PC-3 (cell line): ENCODE measurements around the gene DIS3L2. TPM values are rescaled to one million over a fixed set of nuclear protein-coding genes. Genes with fewer than 3 reads are reported as not detected.

Source experiments
- ATAC-seq: fragments of 200-7000 bp; cut with Tn5 transposase; 2 replicates; pipeline ENCODE4 v1.9.1; 2020; ENCODE audit warnings: mild to moderate bottlenecking, moderate library complexity
- BruUV-seq: library from RNA; stranded (reverse); fragments of 400-500 nt; replicated peaks from 2 replicates; lab custom pipeline; 2021; lab: Mats Ljungman, UMichigan
- CTCF ChIA-PET: fragments of 300-600 bp; sonication (Branson Sonifier 250); formaldehyde crosslinking; loops from one replicate; lab custom pipeline; 2022; ENCODE audit warnings: antibody characterized with exemption; lab: Charles Lee
- POLR2A ChIA-PET: fragments of 300-600 bp; sonication (Branson Sonifier 250); formaldehyde crosslinking; loops from one replicate; lab custom pipeline; 2022; ENCODE audit warnings: antibody characterized with exemption; ENCODE audit not compliant: unreplicated experiment; lab: Charles Lee
- DNase-seq: peaks from one replicate; pipeline ENCODE4 v3.0.0-alpha.2; 2015
- H2AFZ ChIP-seq: fragments of 300-600 bp; sonication (generic); 2 replicates; pipeline ENCODE4 v1.6.0; 2016; ENCODE audit warnings: antibody characterized with exemption, low read length
- H3F3A ChIP-seq: fragments of 300-600 bp; sonication (generic); one replicate; pipeline ENCODE4 v1.6.0; 2017; ENCODE audit warnings: antibody characterized with exemption, low read length, control low read depth, mild to moderate bottlenecking; ENCODE audit not compliant: unreplicated experiment
- H3K27ac ChIP-seq: fragments of 300-600 bp; sonication (generic); 2 replicates; pipeline ENCODE4 v1.5.1; 2016; ENCODE audit warnings: mild to moderate bottlenecking, low read length
- H3K27me3 ChIP-seq: fragments of 300-600 bp; sonication (generic); 2 replicates; pipeline ENCODE4 v1.6.1; 2016; ENCODE audit warnings: low read length, mixed read lengths
- H3K36me3 ChIP-seq: fragments of 300-600 bp; sonication (generic); 2 replicates; pipeline ENCODE4 v1.6.1; 2016; ENCODE audit warnings: low read depth, mixed run types, low read length, mixed read lengths
- H3K4me1 ChIP-seq: fragments of 300-600 bp; sonication (generic); 2 replicates; pipeline ENCODE4 v1.5.1; 2016; ENCODE audit warnings: low read length; ENCODE audit not compliant: insufficient read depth
- H3K4me2 ChIP-seq: fragments of 300-600 bp; sonication (generic); 2 replicates; pipeline ENCODE4 v1.6.0; 2016; ENCODE audit warnings: low read length
- H3K4me3 ChIP-seq: fragments of 300-600 bp; sonication (generic); 2 replicates; pipeline ENCODE4 v1.5.1; 2016; ENCODE audit warnings: mild to moderate bottlenecking, low read length, mixed read lengths
- H3K79me2 ChIP-seq: fragments of 300-600 bp; sonication (generic); 2 replicates; pipeline ENCODE4 v1.6.1; 2017; ENCODE audit warnings: low read length, mixed read lengths
- H3K9ac ChIP-seq: fragments of 300-600 bp; sonication (generic); 2 replicates; pipeline ENCODE4 v1.6.0; 2016; ENCODE audit warnings: mild to moderate bottlenecking, low read length
- H3K9me2 ChIP-seq: fragments of 300-600 bp; sonication (generic); replicated peaks from 2 replicates; pipeline ENCODE4 v1.6.1; 2016; ENCODE audit warnings: mixed run types, low read length, mixed read lengths
- H3K9me3 ChIP-seq: fragments of 300-600 bp; sonication (generic); 2 replicates; pipeline ENCODE4 v1.6.1; 2016; ENCODE audit warnings: low read length, mixed read lengths
- H4K20me1 ChIP-seq: fragments of 300-600 bp; sonication (generic); 2 replicates; pipeline ENCODE4 v1.6.1; 2016; ENCODE audit warnings: low read length, mixed read lengths
- CTCF ChIP-seq: fragments of 300-600 bp; sonication (generic); conservative IDR thresholded peaks from 2 replicates; pipeline ENCODE4 v1.5.1; 2017; ENCODE audit warnings: antibody characterized with exemption, low read depth, mild to moderate bottlenecking, low read length
- EZH2 ChIP-seq: fragments of 300-600 bp; sonication (generic); IDR thresholded peaks from one replicate; pipeline ENCODE4 v1.6.1; 2017; ENCODE audit warnings: antibody characterized with exemption, mild to moderate bottlenecking, low read length; ENCODE audit not compliant: unreplicated experiment
- EZH2phosphoT487 ChIP-seq: fragments of 300-600 bp; sonication (generic); IDR thresholded peaks from 2 replicates; pipeline ENCODE4 v1.6.1; 2018; ENCODE audit warnings: mild to moderate bottlenecking, antibody characterized with exemption, low read length, borderline replicate concordance
- intact Hi-C: fragments of 100-400 bp; cut with micrococcal nuclease; formaldehyde crosslinking; loops from 2 replicates; pipeline ENCODE4 v1.9.0; 2023
- total RNA-seq: library from RNA; depleted of rRNA; stranded (reverse); fragments of >200 nt; gene quantifications from 2 replicates; pipeline ENCODE4 v1.2.3, GENCODE V29; 2014

Gene DIS3L2
- total RNA-seq, 1 experiment from 2014 or later: 22.8 TPM

DNA sequence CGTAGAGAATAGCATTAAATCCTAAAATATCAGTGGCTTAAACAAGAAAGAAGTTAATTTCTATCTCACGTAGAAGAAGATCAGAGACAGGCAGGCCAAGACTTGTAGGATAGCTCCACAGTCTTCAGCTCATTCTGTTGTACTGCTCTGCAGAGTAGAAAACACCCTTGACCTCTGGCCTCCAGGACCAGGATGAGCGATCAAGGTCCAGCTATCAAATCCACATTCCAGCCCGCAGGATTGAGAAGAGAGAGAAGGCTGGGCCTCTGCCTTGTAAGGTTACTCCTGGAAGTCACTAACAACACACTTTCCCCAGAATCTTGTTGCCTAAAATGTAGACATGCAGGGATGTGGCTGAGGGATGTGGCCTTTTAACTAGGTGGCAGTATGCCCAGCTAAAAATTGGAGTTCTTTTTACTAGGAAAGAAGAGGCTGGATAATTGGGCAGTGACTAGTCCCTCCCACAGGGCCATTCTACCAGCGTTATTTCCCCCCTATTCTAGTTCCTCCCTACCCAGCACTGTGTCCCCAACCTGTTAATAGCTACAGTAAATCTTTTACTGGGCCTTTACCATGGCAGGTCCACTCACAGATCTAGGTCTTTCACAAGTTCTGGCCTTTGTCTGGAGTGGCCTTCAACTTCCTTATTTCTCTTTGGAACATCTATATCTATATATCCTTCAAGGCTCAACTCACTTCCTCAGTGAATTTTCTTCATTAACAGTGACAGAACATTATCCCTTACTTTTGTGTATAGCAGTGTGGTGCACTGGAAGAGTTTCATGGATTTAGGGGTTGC lies 165.0 kb downstream of the DIS3L2 start:
- ATAC-seq (no peak), DNase-seq (no peak)
- no peak for TF ChIP-seq EZH2
- Histone ChIP-seq H3K9me2 (no peaks in the 10 kb centered on the region), H3K36me3 (no peaks in the 10 kb centered on the region), H4K20me1 (no peaks in the 10 kb centered on the region), H3F3A (no peaks in the 10 kb centered on the region), H3K79me2 (no peaks in the 10 kb centered on the region), H3K4me2 (no peak overlapping the region), H3K4me1 (no peaks in the 10 kb centered on the region), H3K27ac (no peak overlapping the region), H3K9me3 (no peaks in the 10 kb centered on the region), H3K27me3 (no peaks in the 10 kb centered on the region), H3K9ac (no peak overlapping the region), H2AFZ (no peak overlapping the region), H3K4me3 (no peak overlapping the region)
- POLR2A ChIA-PET: no interaction called here
- CTCF ChIA-PET: no interaction called here
- intact Hi-C loops: no loop called here
- no TSS peak for BruUV-seq

- Histone ChIP-seq H4K20me1 (no peaks in the 10 kb centered on the region), H3F3A (no peaks in the 10 kb centered on the region), H3K36me3 (peaks cover 4% of the 10 kb centered on the region; the same call in 1 of the 2 replicates), H3K27ac (no peak overlapping the region), H3K9ac (no peak overlapping the region), H3K9me3 (no peaks in the 10 kb centered on the region), H3K27me3 (no peaks in the 10 kb centered on the region), H3K4me3 (no peak overlapping the region), H3K9me2 (no peaks in the 10 kb centered on the region), H3K4me1 (peaks cover 5% of the 10 kb centered on the region), H3K79me2 (no peaks in the 10 kb centered on the region), H3K4me2 (no peak overlapping the region), H2AFZ (no peak overlapping the region)
- ChIA-PET CTCF (no interaction called here), POLR2A (no interaction called here)
- TF ChIP-seq EZH2phosphoT487: no peak
- TF ChIP-seq CTCF: no peak
- no peak for TF ChIP-seq EZH2
- BruUV-seq: no TSS peak
- DNase-seq (no peak), ATAC-seq (no peak)
- intact Hi-C loops: no loop called here
Observed at GRCh38 chr2:232129483-232129882, 168.0 kb downstream of the DIS3L2 start.

DNA sequence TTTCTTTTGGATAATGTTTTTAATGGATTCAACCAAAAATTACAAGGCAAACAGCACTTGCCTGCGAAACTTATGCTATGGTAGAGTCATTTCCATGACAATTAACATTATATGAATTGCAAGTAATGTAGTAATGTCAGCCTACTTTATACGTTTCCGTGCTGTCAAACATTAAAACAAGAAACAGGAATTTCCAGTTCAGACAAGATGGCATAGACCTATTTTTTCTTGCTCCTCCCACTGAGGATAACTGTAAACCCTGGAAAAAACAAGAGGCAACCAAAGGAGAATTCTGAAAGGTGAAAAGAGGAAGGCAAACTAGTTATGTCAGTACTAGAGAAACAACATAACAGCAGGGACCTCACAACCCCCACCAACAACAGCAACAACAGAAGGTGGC lies 170.7 kb downstream of the DIS3L2 start:
- H3K9me3 ChIP-seq: no peaks in the 10 kb centered on the region
- no peaks in the 10 kb centered on the region for H4K20me1 ChIP-seq
- intact Hi-C loops: no loop called here
- H3K4me3 ChIP-seq: no peak overlapping the region
- no peaks in the 10 kb centered on the region for H3F3A ChIP-seq
- TF ChIP-seq EZH2phosphoT487 (no peak), CTCF (no peak), EZH2 (no peak)
- H3K4me2 ChIP-seq: no peak overlapping the region
- H3K27ac ChIP-seq: no peak overlapping the region
- no peak overlapping the region for H2AFZ ChIP-seq
- no peak overlapping the region for H3K9ac ChIP-seq
- no peak for ATAC-seq
- ChIA-PET POLR2A (no interaction called here), CTCF (no interaction called here)
- BruUV-seq: no TSS peak
- H3K4me1 ChIP-seq: peaks cover 29% of the 10 kb centered on the region
- peak; percentile 27 for DNase-seq
- peaks cover 4% of the 10 kb centered on the region; the same call in 1 of the 2 replicates for H3K36me3 ChIP-seq
- no peaks in the 10 kb centered on the region for H3K27me3 ChIP-seq
- H3K9me2 ChIP-seq: no peaks in the 10 kb centered on the region
- no peaks in the 10 kb centered on the region for H3K79me2 ChIP-seq
